Lung (tissue), 12 donors: Measurements from ENCODE around the gene ANKRD50. TPM values are rescaled to one million over a fixed set of nuclear protein-coding genes. Genes with fewer than 3 reads are reported as not detected.

Experiments
- ATAC-seq: fragments of 200-7000 bp; cut with Tn5 transposase; one replicate; pipeline ENCODE4 v1.9.1; 2020; ENCODE audit warnings: moderate number of reproducible peaks; ENCODE audit not compliant: insufficient read depth, low FRiP score
- DNase-seq, 3 donors: peaks; one replicate each; pipeline ENCODE4 v3.0.0-alpha.2; 2013 to 2017
- H3K27ac ChIP-seq, 2 donors: one replicate each; pipeline ENCODE4 v1.5.1; 2013; ENCODE audit warnings: mild to moderate bottlenecking in 2 of 2, moderate library complexity in 2 of 2, control low read depth in 1 of 2, inconsistent platforms in 1 of 2, low read depth in 1 of 2, low read length in 1 of 2
- H3K27me3 ChIP-seq, 3 donors: one replicate each; pipeline ENCODE4 v1.5.1; 2013; ENCODE audit warnings: low read length in 2 of 3; ENCODE audit not compliant: control insufficient read depth in 3 of 3, insufficient read depth in 3 of 3
- H3K36me3 ChIP-seq, 4 donors: one replicate each; pipeline ENCODE4 v1.5.1; 2013; ENCODE audit warnings: low read length in 4 of 4, mild to moderate bottlenecking in 1 of 4, moderate library complexity in 1 of 4; ENCODE audit not compliant: control insufficient read depth in 4 of 4, insufficient read depth in 4 of 4
- H3K4me1 ChIP-seq, 5 donors: one replicate each; pipeline ENCODE4 v1.5.1; 2013; ENCODE audit warnings: low read length in 5 of 5, mild to moderate bottlenecking in 2 of 5, moderate library complexity in 1 of 5; ENCODE audit not compliant: control insufficient read depth in 5 of 5, insufficient read depth in 5 of 5
- H3K4me3 ChIP-seq: one replicate; pipeline ENCODE4 v1.5.1; 2013; ENCODE audit warnings: mild to moderate bottlenecking, control low read depth, moderate library complexity
- H3K9ac ChIP-seq, 2 donors: one replicate each; pipeline ENCODE4 v1.5.1; 2013; ENCODE audit warnings: low read length in 2 of 2, control low read depth in 1 of 2; ENCODE audit not compliant: insufficient read depth in 1 of 2
- H3K9me3 ChIP-seq, 4 donors: one replicate each; pipeline ENCODE4 v1.5.1; 2013; ENCODE audit warnings: low read length in 3 of 4, mild to moderate bottlenecking in 1 of 4, moderate library complexity in 1 of 4; ENCODE audit not compliant: control insufficient read depth in 4 of 4, insufficient read depth in 3 of 4
- CTCF ChIP-seq: IDR thresholded peaks from 2 replicates; pipeline ENCODE4 v1.5.1; 2012; ENCODE audit warnings: mild to moderate bottlenecking; ENCODE audit errors: control extremely low read depth, extremely low read depth
- WGBS, 2 donors: extraction: QIAGEN DNeasy Blood & Tissue Kit; methylation state at CpG; one replicate each; pipeline ENCODE4 v1.1.7; 2013; 5-methylcytosine and 5-hydroxymethylcytosine counted together
- polyA plus RNA-seq, 2 donors: library from polyadenylated mRNA; stranded (reverse); fragments of 200-250 nt; gene quantifications; one replicate each; pipeline ENCODE4 v1.2.1, GENCODE V29; 2013
- total RNA-seq, 2 donors: library from RNA; depleted of rRNA in 1 of 2; stranded (reverse); fragments of >200 nt in 1 of 2; gene quantifications; one replicate each; pipeline ENCODE4 v1.2.1, GENCODE V29; 2014 to 2021
- donor health status: control.
- donor health status: control.
- donor health status: Bipolar disorder and iron deficiency.
- donor health status: healthy.
- donor health status: DM: yes; HTN: yes; CAD: no.

Gene ANKRD50
- total and polyA plus RNA-seq, 4 donors, result 4.0 to 137 (median 11.6) TPM

- no peaks in the 10 kb centered on the region for H3K9me3 ChIP-seq
- no peak overlapping the region for H3K27ac ChIP-seq
- 44 to 56% methylated on average over 5 of the region's 5 CpGs for WGBS, 2 donors
- H3K4me3 ChIP-seq, result no peak overlapping the region
- TF ChIP-seq CTCF, result no peak
- DNase-seq, result peak; percentile 81 to 92 (median 91)
- H3K36me3 ChIP-seq, result no peaks in the 10 kb centered on the region
- peak overlapping the region in 1 of 2 donors; percentile 62 for H3K9ac ChIP-seq
- ATAC-seq, result no peak
- H3K4me1 ChIP-seq, result peaks cover 0 to 37% (median 5%) of the 10 kb centered on the region in 5 donors
- no peaks in the 10 kb centered on the region for H3K27me3 ChIP-seq
Observed at GRCh38 chr4:124745985-124746801, 33.7 kb upstream of the ANKRD50 start.

- DNase-seq (no peak), ATAC-seq (no peak)
- H3K4me1 ChIP-seq, result peaks cover 0 to 34% (median 5%) of the 10 kb centered on the region in 5 donors
- no peaks in the 10 kb centered on the region for H3K27me3 ChIP-seq
- no peak overlapping the region for H3K9ac ChIP-seq
- H3K9me3 ChIP-seq, result no peaks in the 10 kb centered on the region
- no peaks in the 10 kb centered on the region for H3K36me3 ChIP-seq
- WGBS, 2 donors, result 87 to 88% methylated on average over 5 of the region's 5 CpGs
- TF ChIP-seq CTCF, result no peak
- H3K4me3 ChIP-seq, result no peak overlapping the region
- no peak overlapping the region for H3K27ac ChIP-seq
Observed at GRCh38 chr4:124743711-124744110, 31.2 kb upstream of the ANKRD50 start.

- H3K36me3 ChIP-seq, result no peaks in the 10 kb centered on the region
- H3K9ac ChIP-seq, result no peak overlapping the region
- no peaks in the 10 kb centered on the region for H3K27me3 ChIP-seq
- 94 to 95% methylated on average over 1 of the region's 1 CpG for WGBS, 2 donors
- ATAC-seq, result no peak
- no peak for TF ChIP-seq CTCF
- no peak overlapping the region for H3K4me3 ChIP-seq
- no peaks in the 10 kb centered on the region for H3K9me3 ChIP-seq
- H3K4me1 ChIP-seq, result peaks cover 0 to 5% (median 0%) of the 10 kb centered on the region in 5 donors
- no peak overlapping the region for H3K27ac ChIP-seq
- DNase-seq, result no peak
Observed at GRCh38 chr4:124740501-124740900, 28.0 kb upstream of the ANKRD50 start.
